H1 (cell line): Measurements from ENCODE around the gene EMX2.

Source experiments
- ATF3 ChIP-seq: IDR thresholded peaks from 2 replicates; pipeline ENCODE4 v1.6.1; 2011; ENCODE audit warnings: low read depth, mild to moderate bottlenecking, low read length; ENCODE audit not compliant: insufficient read depth
- CTCF ChIP-seq, 3 experiments: IDR thresholded peaks; 1 replicate in 2 of 3; 2 replicates in 1 of 3; pipeline versions ENCODE4 v1.5.1 to v1.6.1; 2011; ENCODE audit warnings: low read length in 3 of 3, mild to moderate bottlenecking in 3 of 3, inconsistent platforms in 2 of 3, low read depth in 1 of 3, moderate library complexity in 1 of 3; ENCODE audit not compliant: insufficient read depth in 1 of 3; ENCODE audit errors: control extremely low read depth in 1 of 3
- EGR1 ChIP-seq: IDR thresholded peaks from 2 replicates; pipeline ENCODE4 v1.6.1; 2011; ENCODE audit warnings: low read depth, low read length, borderline replicate concordance
- EZH2 ChIP-seq: fragments of 200-600 bp; sonication (generic); IDR thresholded peaks from 2 replicates; pipeline ENCODE4 v1.7.1; 2012; ENCODE audit warnings: low read depth, mild to moderate bottlenecking, moderate library complexity, low read length, inconsistent platforms; ENCODE audit not compliant: severe bottlenecking
- GTF2F1 ChIP-seq: IDR thresholded peaks from 2 replicates; pipeline ENCODE4 v1.6.1; 2012; ENCODE audit warnings: low read depth, low read length, improper control_type of control experiment, borderline replicate concordance
- PHF8 ChIP-seq: fragments of 200-600 bp; sonication (generic); conservative IDR thresholded peaks from 2 replicates; pipeline ENCODE4 v1.7.1; 2012; ENCODE audit warnings: low read depth, mild to moderate bottlenecking, inconsistent platforms, low read length, moderate library complexity
- POLR2A ChIP-seq, 2 experiments: IDR thresholded peaks; 1 replicate in 1 of 2; 2 replicates in 1 of 2; pipeline ENCODE4 v1.6.1; 2011; ENCODE audit warnings: low read depth in 2 of 2, low read length in 2 of 2, mild to moderate bottlenecking in 2 of 2; ENCODE audit errors: control extremely low read depth in 1 of 2
- POLR2AphosphoS5 ChIP-seq: IDR thresholded peaks from 2 replicates; pipeline ENCODE4 v1.6.1; 2011; ENCODE audit warnings: low read depth, low read length

- TF ChIP-seq GTF2F1 (no peak), ATF3 (no peak), CTCF (IDR thresholded peaks at IDR 0.05; ENCODE audit: control extremely low read depth in 1 of 3, insufficient read depth in 1 of 3, low read depth in 1 of 3, low read length in 3 of 3) (no peak), POLR2AphosphoS5 (no peak), PHF8 (no peak), POLR2A (IDR thresholded peaks at IDR 0.05; ENCODE audit: control extremely low read depth in 1 of 2, low read depth in 2 of 2, low read length in 2 of 2) (no peak), EZH2 (no peak), EGR1 (no peak)
These were observed 8.9 kb upstream of the EMX2 start for GRCh38 chr10:117533507-117534281.
